ENCODE data around the gene MYL3.
A peak's percentile ranks its signal among the peaks of the same experiment; 100 is the strongest.

Gene MYL3

GRCh38 chr3:46858456-46858855, 4.8 kb downstream of the MYL3 start:
- Histone ChIP-seq H3K9me3 (ENCODE audit: insufficient read depth, low read length) (no peaks in the 10 kb centered on the region), H3K27me3 (ENCODE audit: insufficient read depth, insufficient read length) (peaks cover 5% of the 10 kb centered on the region), H3K9ac (ENCODE audit: insufficient read length, low read depth) (peak overlapping the region; percentile 17), H3K36me3 (ENCODE audit: insufficient read depth, insufficient read length, low read length) (no peaks in the 10 kb centered on the region), H3K4me3 (ENCODE audit: insufficient read length, low read depth) (no peak overlapping the region), H3K4me1 (ENCODE audit: insufficient read depth, insufficient read length) (peaks cover 19% of the 10 kb centered on the region)
- DNase-seq (ENCODE audit: low read depth, low spot score), result no peak
- no peak for TF ChIP-seq SUZ12 (IDR thresholded peaks at IDR 0.05; ENCODE audit: extremely low read depth, insufficient read depth, insufficient read length)
- no peak for TF ChIP-seq ZNF274 (IDR thresholded peaks at IDR 0.05; ENCODE audit: low read depth, low read length)
- TF ChIP-seq YY1 (IDR thresholded peaks at IDR 0.05; ENCODE audit: insufficient read depth, insufficient read length), result no peak

- no peaks in the 10 kb centered on the region for H3K9me3 ChIP-seq (ENCODE audit: insufficient read depth, low read length)
- H3K4me1 ChIP-seq (ENCODE audit: insufficient read depth, insufficient read length), result peaks cover 14% of the 10 kb centered on the region
- H3K27me3 ChIP-seq (ENCODE audit: insufficient read depth, insufficient read length), result peaks cover 5% of the 10 kb centered on the region
- H3K9ac ChIP-seq (ENCODE audit: insufficient read length, low read depth), result no peak overlapping the region
- TF ChIP-seq ZNF274 (IDR thresholded peaks at IDR 0.05; ENCODE audit: low read depth, low read length) (no peak), SUZ12 (IDR thresholded peaks at IDR 0.05; ENCODE audit: extremely low read depth, insufficient read depth, insufficient read length) (no peak), YY1 (IDR thresholded peaks at IDR 0.05; ENCODE audit: insufficient read depth, insufficient read length) (no peak)
- no peak overlapping the region for H3K4me3 ChIP-seq (ENCODE audit: insufficient read length, low read depth)
- DNase-seq (ENCODE audit: low read depth, low spot score), result no peak
- no peaks in the 10 kb centered on the region for H3K36me3 ChIP-seq (ENCODE audit: insufficient read depth, insufficient read length, low read length)
Measured at GRCh38 chr3:46857485-46858341, 5.5 kb downstream of the MYL3 start.

- H3K9me3 ChIP-seq (ENCODE audit: insufficient read depth, low read length), result no peaks in the 10 kb centered on the region
- no peak for DNase-seq (ENCODE audit: low read depth, low spot score)
- peak overlapping the region; percentile 53 for H3K9ac ChIP-seq (ENCODE audit: insufficient read length, low read depth)
- H3K4me1 ChIP-seq (ENCODE audit: insufficient read depth, insufficient read length), result peaks cover 14% of the 10 kb centered on the region
- no peak for TF ChIP-seq ZNF274 (IDR thresholded peaks at IDR 0.05; ENCODE audit: low read depth, low read length)
- no peak for TF ChIP-seq YY1 (IDR thresholded peaks at IDR 0.05; ENCODE audit: insufficient read depth, insufficient read length)
- TF ChIP-seq SUZ12 (IDR thresholded peaks at IDR 0.05; ENCODE audit: extremely low read depth, insufficient read depth, insufficient read length), result no peak
- H3K36me3 ChIP-seq (ENCODE audit: insufficient read depth, insufficient read length, low read length), result no peaks in the 10 kb centered on the region
- H3K27me3 ChIP-seq (ENCODE audit: insufficient read depth, insufficient read length), result peaks cover 5% of the 10 kb centered on the region
- no peak overlapping the region for H3K4me3 ChIP-seq (ENCODE audit: insufficient read length, low read depth)
Measured at GRCh38 chr3:46856576-46857471, 6.4 kb downstream of the MYL3 start.

GRCh38 chr3:46854555-46854991, 8.7 kb downstream of the MYL3 start:
- TF ChIP-seq SUZ12 (IDR thresholded peaks at IDR 0.05; ENCODE audit: extremely low read depth, insufficient read depth, insufficient read length) (no peak), ZNF274 (IDR thresholded peaks at IDR 0.05; ENCODE audit: low read depth, low read length) (no peak), YY1 (IDR thresholded peaks at IDR 0.05; ENCODE audit: insufficient read depth, insufficient read length) (no peak)
- DNase-seq (ENCODE audit: low read depth, low spot score), result no peak

GRCh38 chr3:46853441-46854415, 9.5 kb downstream of the MYL3 start:
- no peak for DNase-seq (ENCODE audit: low read depth, low spot score)
- no peak overlapping the region for H3K9ac ChIP-seq (ENCODE audit: insufficient read length, low read depth)
- H3K4me1 ChIP-seq (ENCODE audit: insufficient read depth, insufficient read length), result peaks cover 14% of the 10 kb centered on the region
- TF ChIP-seq YY1 (IDR thresholded peaks at IDR 0.05; ENCODE audit: insufficient read depth, insufficient read length) (no peak), SUZ12 (IDR thresholded peaks at IDR 0.05; ENCODE audit: extremely low read depth, insufficient read depth, insufficient read length) (no peak), ZNF274 (IDR thresholded peaks at IDR 0.05; ENCODE audit: low read depth, low read length) (no peak)
- H3K4me3 ChIP-seq (ENCODE audit: insufficient read length, low read depth), result no peak overlapping the region
- H3K36me3 ChIP-seq (ENCODE audit: insufficient read depth, insufficient read length, low read length), result no peaks in the 10 kb centered on the region
- peaks cover 5% of the 10 kb centered on the region for H3K27me3 ChIP-seq (ENCODE audit: insufficient read depth, insufficient read length)
- H3K9me3 ChIP-seq (ENCODE audit: insufficient read depth, low read length), result no peaks in the 10 kb centered on the region

More at GRCh38 chr3:46854555-46854991, 8.7 kb downstream of the MYL3 start:
- H3K9me3 ChIP-seq (ENCODE audit: insufficient read depth, low read length), result no peaks in the 10 kb centered on the region
- peaks cover 10% of the 10 kb centered on the region for H3K4me1 ChIP-seq (ENCODE audit: insufficient read depth, insufficient read length)
- no peak overlapping the region for H3K9ac ChIP-seq (ENCODE audit: insufficient read length, low read depth)
- no peaks in the 10 kb centered on the region for H3K36me3 ChIP-seq (ENCODE audit: insufficient read depth, insufficient read length, low read length)
- H3K27me3 ChIP-seq (ENCODE audit: insufficient read depth, insufficient read length), result peaks cover 5% of the 10 kb centered on the region
- no peak overlapping the region for H3K4me3 ChIP-seq (ENCODE audit: insufficient read length, low read depth)

- H3K4me3 ChIP-seq (ENCODE audit: insufficient read length, low read depth), result no peak overlapping the region
- no peak for TF ChIP-seq ZNF274 (IDR thresholded peaks at IDR 0.05; ENCODE audit: low read depth, low read length)
- TF ChIP-seq SUZ12 (IDR thresholded peaks at IDR 0.05; ENCODE audit: extremely low read depth, insufficient read depth, insufficient read length), result no peak
- no peak for TF ChIP-seq YY1 (IDR thresholded peaks at IDR 0.05; ENCODE audit: insufficient read depth, insufficient read length)
- peaks cover 1% of the 10 kb centered on the region for H3K27me3 ChIP-seq (ENCODE audit: insufficient read depth, insufficient read length)
- no peak for DNase-seq (ENCODE audit: low read depth, low spot score)
- H3K9me3 ChIP-seq (ENCODE audit: insufficient read depth, low read length), result no peaks in the 10 kb centered on the region
- H3K9ac ChIP-seq (ENCODE audit: insufficient read length, low read depth), result no peak overlapping the region
- no peaks in the 10 kb centered on the region for H3K36me3 ChIP-seq (ENCODE audit: insufficient read depth, insufficient read length, low read length)
- peaks cover 14% of the 10 kb centered on the region for H3K4me1 ChIP-seq (ENCODE audit: insufficient read depth, insufficient read length)
Measured at GRCh38 chr3:46852839-46853355, 10.3 kb downstream of the MYL3 start.
